ENCODE data around the gene RABGAP1L. TPM values are rescaled to one million over a fixed set of nuclear protein-coding genes. Genes with fewer than 3 reads are reported as not detected.

The RABGAP1L gene
- total RNA-seq, 1 experiment from 2014 or later: 57.4 TPM

- Histone ChIP-seq H3K4me2 (no peak overlapping the region), H3K79me2 (ENCODE audit: low read depth) (no peaks in the 10 kb centered on the region), H3K27ac (no peak overlapping the region), H3F3A (ENCODE audit: insufficient read depth, low read depth) (no peaks in the 10 kb centered on the region), H3K4me1 (replicated peaks; ENCODE audit: insufficient read depth) (no peaks in the 10 kb centered on the region), H3K27me3 (ENCODE audit: insufficient read depth, low read depth) (no peaks in the 10 kb centered on the region), H3K36me3 (ENCODE audit: low read depth) (no peaks in the 10 kb centered on the region), H4K20me1 (ENCODE audit: insufficient read depth) (no peaks in the 10 kb centered on the region), H3K9me3 (ENCODE audit: insufficient read depth, low read depth) (no peaks in the 10 kb centered on the region), H2AFZ (no peak overlapping the region), H3K9me2 (ENCODE audit: insufficient read depth) (no peaks in the 10 kb centered on the region), H3K4me3 (no peak overlapping the region)
- DNase-seq: no peak
- no TSS peak for BruUV-seq (replicated peaks)
- ChIA-PET CTCF (no interaction called here), POLR2A (ENCODE audit: unreplicated experiment) (interaction anchor here (0.6 kb wide), 1 partner anchor 757 kb away, joined by 3 read pairs; no protein-coding TSS in a partner anchor)
- intact Hi-C loops (cut with micrococcal nuclease; ENCODE audit: unreplicated experiment): no loop called here
- TF ChIP-seq, protein P1, sequence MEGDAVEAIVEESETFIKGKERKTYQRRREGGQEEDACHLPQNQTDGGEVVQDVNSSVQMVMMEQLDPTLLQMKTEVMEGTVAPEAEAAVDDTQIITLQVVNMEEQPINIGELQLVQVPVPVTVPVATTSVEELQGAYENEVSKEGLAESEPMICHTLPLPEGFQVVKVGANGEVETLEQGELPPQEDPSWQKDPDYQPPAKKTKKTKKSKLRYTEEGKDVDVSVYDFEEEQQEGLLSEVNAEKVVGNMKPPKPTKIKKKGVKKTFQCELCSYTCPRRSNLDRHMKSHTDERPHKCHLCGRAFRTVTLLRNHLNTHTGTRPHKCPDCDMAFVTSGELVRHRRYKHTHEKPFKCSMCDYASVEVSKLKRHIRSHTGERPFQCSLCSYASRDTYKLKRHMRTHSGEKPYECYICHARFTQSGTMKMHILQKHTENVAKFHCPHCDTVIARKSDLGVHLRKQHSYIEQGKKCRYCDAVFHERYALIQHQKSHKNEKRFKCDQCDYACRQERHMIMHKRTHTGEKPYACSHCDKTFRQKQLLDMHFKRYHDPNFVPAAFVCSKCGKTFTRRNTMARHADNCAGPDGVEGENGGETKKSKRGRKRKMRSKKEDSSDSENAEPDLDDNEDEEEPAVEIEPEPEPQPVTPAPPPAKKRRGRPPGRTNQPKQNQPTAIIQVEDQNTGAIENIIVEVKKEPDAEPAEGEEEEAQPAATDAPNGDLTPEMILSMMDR (conservative IDR thresholded peaks at IDR 0.05): no peak
- no peak for TF ChIP-seq EZH2 (IDR thresholded peaks at IDR 0.05; ENCODE audit: low read depth)
Measured at GRCh38 chr1:174825127-174825526, 665.8 kb downstream of the RABGAP1L start.

- Histone ChIP-seq H3K27ac (no peak overlapping the region), H3K36me3 (ENCODE audit: low read depth) (no peaks in the 10 kb centered on the region), H3K4me3 (no peak overlapping the region), H3K27me3 (ENCODE audit: insufficient read depth, low read depth) (no peaks in the 10 kb centered on the region), H3K79me2 (ENCODE audit: low read depth) (no peaks in the 10 kb centered on the region), H4K20me1 (ENCODE audit: insufficient read depth) (no peaks in the 10 kb centered on the region), H3K4me2 (no peak overlapping the region), H3F3A (ENCODE audit: insufficient read depth, low read depth) (no peaks in the 10 kb centered on the region), H2AFZ (no peak overlapping the region), H3K9me3 (ENCODE audit: insufficient read depth, low read depth) (no peaks in the 10 kb centered on the region), H3K4me1 (replicated peaks; ENCODE audit: insufficient read depth) (no peaks in the 10 kb centered on the region), H3K9me2 (ENCODE audit: insufficient read depth) (no peaks in the 10 kb centered on the region)
- CTCF ChIA-PET: no interaction called here
- BruUV-seq (replicated peaks): no TSS peak
- intact Hi-C loops (cut with micrococcal nuclease; ENCODE audit: unreplicated experiment): no loop called here
- TF ChIP-seq, protein P1 (conservative IDR thresholded peaks at IDR 0.05): no peak
- POLR2A ChIA-PET (ENCODE audit: unreplicated experiment): no interaction called here
- DNase-seq: no peak
Measured at GRCh38 chr1:174825806-174826205, 666.5 kb downstream of the RABGAP1L start.

DNA sequence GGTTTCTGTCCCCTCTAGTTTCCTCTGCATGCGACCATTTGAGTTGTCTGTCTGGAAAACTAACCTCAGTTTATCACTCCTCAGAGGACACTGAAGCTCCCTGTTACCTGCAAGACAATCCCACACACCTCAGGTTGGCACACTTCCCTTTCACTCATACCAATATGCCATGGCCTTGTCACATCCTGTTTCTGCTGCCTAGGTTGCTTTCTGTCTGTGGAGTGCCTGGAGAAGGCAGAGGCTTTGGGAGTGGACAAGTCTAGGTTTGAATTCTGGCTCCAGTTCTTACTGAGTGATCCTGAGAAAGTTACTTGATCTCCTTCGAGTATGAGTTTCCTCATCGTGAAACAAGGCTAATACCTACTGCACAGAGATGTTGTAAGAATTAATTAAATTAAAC is 668.9 kb downstream of the RABGAP1L start:
- Histone ChIP-seq H3K9me3 (ENCODE audit: insufficient read depth, low read depth) (no peaks in the 10 kb centered on the region), H3K27ac (no peak overlapping the region), H3K9me2 (ENCODE audit: insufficient read depth) (no peaks in the 10 kb centered on the region), H3K27me3 (ENCODE audit: insufficient read depth, low read depth) (no peaks in the 10 kb centered on the region), H3F3A (ENCODE audit: insufficient read depth, low read depth) (no peaks in the 10 kb centered on the region), H3K4me2 (no peak overlapping the region), H3K79me2 (ENCODE audit: low read depth) (no peaks in the 10 kb centered on the region), H2AFZ (no peak overlapping the region), H3K4me1 (replicated peaks; ENCODE audit: insufficient read depth) (no peaks in the 10 kb centered on the region), H4K20me1 (ENCODE audit: insufficient read depth) (no peaks in the 10 kb centered on the region), H3K36me3 (ENCODE audit: low read depth) (no peaks in the 10 kb centered on the region), H3K4me3 (no peak overlapping the region)
- no peak for TF ChIP-seq EZH2 (IDR thresholded peaks at IDR 0.05; ENCODE audit: low read depth)
- TF ChIP-seq, protein P1 (conservative IDR thresholded peaks at IDR 0.05): no peak
- ChIA-PET POLR2A (ENCODE audit: unreplicated experiment) (no interaction called here), CTCF (no interaction called here)
- no peak for DNase-seq
- intact Hi-C loops (cut with micrococcal nuclease; ENCODE audit: unreplicated experiment): no loop called here
- BruUV-seq (replicated peaks): no TSS peak
